A549 (cell line): ENCODE measurements around the gene MIEF1. TPM values are rescaled to one million over a fixed set of nuclear protein-coding genes. Genes with fewer than 3 reads are reported as not detected.

Source experiments
- ATAC-seq, 2 experiments: fragments of 200-7000 bp in 1 of 2; fragments of >200 bp in 1 of 2; cut with Nextera tagmentation in 1 of 2; cut with Tn5 transposase in 1 of 2; 3 replicates each; pipeline versions ENCODE4 v1.8.0 to v1.9.1; 2018 to 2020; ENCODE audit warnings: mild to moderate bottlenecking in 1 of 2, moderate library complexity in 1 of 2
- CTCF ChIA-PET: fragments of 300-600 bp; sonication (Branson Sonifier 250); formaldehyde crosslinking; extraction: SDS; loops from one replicate; lab custom pipeline; 2021; ENCODE audit warnings: antibody characterized with exemption, inconsistent platforms; lab: Yijun Ruan, JAX
- POLR2A ChIA-PET: fragments of 350-600 bp; formaldehyde crosslinking; extraction: SDS; loops from one replicate; lab custom pipeline; 2021; ENCODE audit warnings: antibody characterized with exemption, inconsistent platforms; lab: Yijun Ruan, JAX
- DNase-seq, 2 experiments: peaks; one replicate each; pipeline versions ENCODE4 v3.0.0 to v3.0.0-alpha.2; 2011 to 2016; ENCODE audit warnings: low read depth in 1 of 2, low spot score in 1 of 2
- FAIRE-seq: peaks from 2 replicates; lab custom pipeline; 2011; peaks lifted over from hg19 to GRCh38; lab: Jason Lieb, UNC
- H3K27ac ChIP-seq, 2 experiments: fragments of >200 bp; sonication (Bioruptor Twin); formaldehyde crosslinking; 3 replicates each; pipeline ENCODE4 v1.5.1; 2016 to 2017
- H3K4me1 ChIP-seq: fragments of >200 bp; sonication (Bioruptor Twin); formaldehyde crosslinking; 3 replicates; pipeline ENCODE4 v1.6.1; 2016
- H3K4me2 ChIP-seq: fragments of >200 bp; sonication (Bioruptor Twin); formaldehyde crosslinking; 3 replicates; pipeline ENCODE4 v1.6.1; 2016
- H3K4me3 ChIP-seq: fragments of >200 bp; sonication (Bioruptor Twin); formaldehyde crosslinking; 3 replicates; pipeline ENCODE4 v1.5.1; 2016
- H3K9me3 ChIP-seq: fragments of >200 bp; sonication (Bioruptor Twin); formaldehyde crosslinking; 3 replicates; pipeline ENCODE4 v1.6.1; 2016
- ATOH8 ChIP-seq: fragments of 250-450 bp; sonication (Bioruptor Pico); IDR thresholded peaks from 2 replicates; pipeline ENCODE4 v1.5.0; 2020; ENCODE audit warnings: low read depth, mild to moderate bottlenecking, moderate library complexity
- BCL3 ChIP-seq: fragments of >200 bp; sonication (Bioruptor Twin); formaldehyde crosslinking; IDR thresholded peaks from 3 replicates; pipeline ENCODE4 v1.6.1; 2016
- BHLHE40 ChIP-seq: IDR thresholded peaks from 2 replicates; pipeline ENCODE4 v1.6.1; 2012; ENCODE audit warnings: low read depth, low read length, inconsistent platforms
- CEBPB ChIP-seq, 2 experiments: fragments of >200 bp in 1 of 2; sonication (Bioruptor Twin) in 1 of 2; formaldehyde crosslinking in 1 of 2; IDR thresholded peaks; 2 replicates each; pipeline ENCODE4 v1.6.1; 2012 to 2016
- CHD2 ChIP-seq: fragments of 150-350 bp; IDR thresholded peaks from 2 replicates; pipeline ENCODE4 v1.6.1; 2014; ENCODE audit warnings: low read length; ENCODE audit not compliant: partially characterized antibody
- CHD4 ChIP-seq: fragments of 200-600 bp; sonication (generic); IDR thresholded peaks from 2 replicates; pipeline ENCODE4 v1.6.1; 2016; ENCODE audit warnings: antibody characterized with exemption, mild to moderate bottlenecking, borderline replicate concordance
- EHMT2 ChIP-seq: fragments of 200-600 bp; sonication (generic); IDR thresholded peaks from 2 replicates; pipeline ENCODE4 v1.6.1; 2016; ENCODE audit warnings: antibody characterized with exemption, low read depth, mild to moderate bottlenecking, moderate library complexity
- ELK1 ChIP-seq: fragments of 150-350 bp; IDR thresholded peaks from 2 replicates; pipeline ENCODE4 v1.6.1; 2014; ENCODE audit warnings: low read depth, mild to moderate bottlenecking, low read length
- EP300 ChIP-seq, 2 experiments: fragments of >200 bp; sonication (Bioruptor Twin); formaldehyde crosslinking; IDR thresholded peaks; 2 replicates in 1 of 2; 3 replicates in 1 of 2; pipeline ENCODE4 v1.6.1; 2016 to 2017
- ESRRA ChIP-seq: fragments of 150-350 bp; IDR thresholded peaks from 2 replicates; pipeline ENCODE4 v1.6.1; 2014; ENCODE audit warnings: mild to moderate bottlenecking, low read length, borderline replicate concordance
- FOSB ChIP-seq: fragments of 250-450 bp; sonication (Bioruptor Pico); IDR thresholded peaks from 2 replicates; pipeline ENCODE4 v1.5.0; 2020; ENCODE audit warnings: mild to moderate bottlenecking, moderate library complexity
- FOSL2 ChIP-seq, 2 experiments: fragments of 450-650 bp in 1 of 2; fragments of >200 bp in 1 of 2; sonication (Bioruptor Twin) in 1 of 2; formaldehyde crosslinking; IDR thresholded peaks; 2 replicates each; pipeline versions ENCODE4 v1.5.0 to v1.6.1; 2016 to 2020; ENCODE audit warnings: mild to moderate bottlenecking in 1 of 2, moderate library complexity in 1 of 2
- FOXS1 ChIP-seq: fragments of 250-450 bp; sonication (Bioruptor Pico); IDR thresholded peaks from 2 replicates; pipeline ENCODE4 v1.5.0; 2020; ENCODE audit warnings: mild to moderate bottlenecking, moderate library complexity
- GATA3 ChIP-seq: IDR thresholded peaks from 2 replicates; pipeline ENCODE4 v1.6.1; 2012; ENCODE audit warnings: borderline replicate concordance
- HDAC2 ChIP-seq: fragments of 200-600 bp; sonication (generic); IDR thresholded peaks from 2 replicates; pipeline ENCODE4 v1.6.1; 2016
- HEYL ChIP-seq: fragments of 250-450 bp; sonication (Bioruptor Pico); IDR thresholded peaks from 2 replicates; pipeline ENCODE4 v1.8.0; 2021; ENCODE audit warnings: mild to moderate bottlenecking, moderate library complexity
- HOXA7 ChIP-seq: fragments of 250-450 bp; sonication (Bioruptor Pico); IDR thresholded peaks from 2 replicates; pipeline ENCODE4 v1.5.0; 2020; ENCODE audit warnings: mild to moderate bottlenecking, moderate library complexity
- HOXB5 ChIP-seq: fragments of 250-450 bp; sonication (Bioruptor Pico); IDR thresholded peaks from 2 replicates; pipeline ENCODE4 v1.5.0; 2020; ENCODE audit warnings: mild to moderate bottlenecking, moderate library complexity
- JUNB ChIP-seq: fragments of >200 bp; sonication (Bioruptor Twin); formaldehyde crosslinking; IDR thresholded peaks from 2 replicates; pipeline ENCODE4 v1.6.1; 2016
- KDM1A ChIP-seq: fragments of 200-600 bp; sonication (generic); IDR thresholded peaks from 2 replicates; pipeline ENCODE4 v1.6.1; 2016; ENCODE audit warnings: low read depth, mild to moderate bottlenecking
- MYC ChIP-seq: IDR thresholded peaks from 2 replicates; pipeline ENCODE4 v1.6.1; 2012; ENCODE audit warnings: mild to moderate bottlenecking, inconsistent platforms, low read length, improper control_type of control experiment, borderline replicate concordance
- NFE2L2 ChIP-seq: fragments of 150-350 bp; conservative IDR thresholded peaks from 2 replicates; pipeline ENCODE4 v1.6.1; 2014; ENCODE audit warnings: low read length
- NPAS2 ChIP-seq: fragments of 250-450 bp; sonication (Bioruptor Pico); IDR thresholded peaks from 2 replicates; pipeline ENCODE4 v1.8.0; 2022; ENCODE audit warnings: mild to moderate bottlenecking, moderate library complexity, borderline replicate concordance
- POLR2A ChIP-seq: IDR thresholded peaks from 2 replicates; pipeline ENCODE4 v1.6.1; 2012; ENCODE audit warnings: mild to moderate bottlenecking, low read length
- RCOR1 ChIP-seq: fragments of 150-350 bp; IDR thresholded peaks from 2 replicates; pipeline ENCODE4 v1.6.1; 2014; ENCODE audit warnings: antibody characterized with exemption, low read length, low read depth
- RNF2 ChIP-seq: fragments of 200-600 bp; sonication (generic); IDR thresholded peaks from 2 replicates; pipeline ENCODE4 v1.6.1; 2016; ENCODE audit warnings: low read depth, mild to moderate bottlenecking, antibody characterized with exemption, moderate library complexity, borderline replicate concordance
- SREBF2 ChIP-seq: fragments of 450-650 bp; IDR thresholded peaks from 2 replicates; pipeline ENCODE4 v1.6.1; 2014; ENCODE audit warnings: mild to moderate bottlenecking, moderate library complexity
- TFCP2L1 ChIP-seq: fragments of 250-450 bp; sonication (Bioruptor Pico); IDR thresholded peaks from 2 replicates; pipeline ENCODE4 v1.5.0; 2021; ENCODE audit warnings: mild to moderate bottlenecking
- TP53 ChIP-seq: fragments of 250-450 bp; sonication (Bioruptor Pico); IDR thresholded peaks from 2 replicates; pipeline ENCODE4 v1.5.0; 2021; ENCODE audit warnings: mild to moderate bottlenecking, moderate library complexity
- USF2 ChIP-seq: fragments of 450-650 bp; IDR thresholded peaks from 2 replicates; pipeline ENCODE4 v1.6.1; 2014; ENCODE audit warnings: antibody characterized with exemption
- WGBS: methylation state at CpG from one replicate; pipeline ENCODE4 v1.1.6; 2017; ENCODE audit errors: missing lambda C conversion rate; 5-methylcytosine and 5-hydroxymethylcytosine counted together
- polyA plus RNA-seq, 4 experiments: library from polyadenylated mRNA; depleted of rRNA in 3 of 4; stranded (reverse); fragments of >200 nt; fragmentation: RNase III in 1 of 4; extraction: RNeasy Plus Mini Kit Qiagen cat#74134 plus additional on column Dnase treatment in 1 of 4; gene quantifications; 2 replicates in 3 of 4; 3 replicates in 1 of 4; pipeline ENCODE4 v1.2.3, GENCODE V29; 2011 to 2017
- TF ChIP-seq, protein P1 (sequence below): fragments of >200 bp; sonication (Bioruptor Twin); formaldehyde crosslinking; IDR thresholded peaks from 3 replicates; pipeline ENCODE4 v1.5.1; 2016
- TF ChIP-seq, protein P2 (sequence below): IDR thresholded peaks from 2 replicates; pipeline ENCODE4 v1.6.1; 2012

Gene MIEF1
- polyA plus RNA-seq, 2 of the 4 experiments (the other 2 are of a cell fraction), result 18.8 to 20.5 TPM

DNA sequence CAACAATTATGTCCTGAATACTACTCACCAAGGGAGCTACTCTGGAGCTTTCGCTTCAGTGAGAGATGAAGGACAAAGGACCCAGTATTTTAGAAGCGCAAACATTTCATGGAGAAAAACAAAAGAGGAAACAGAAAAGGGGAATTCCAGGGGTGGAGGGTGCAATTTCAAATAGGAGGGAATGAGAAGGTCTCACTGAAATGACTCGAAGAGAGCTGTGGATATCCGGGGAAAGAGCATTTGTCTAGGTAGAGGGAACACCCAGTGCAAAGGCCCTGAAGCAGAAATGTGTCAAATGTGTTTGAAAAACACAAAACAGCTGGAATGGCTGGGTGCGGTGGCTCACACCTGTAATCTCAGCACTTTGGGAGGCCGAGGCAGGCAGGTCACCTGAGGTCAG, 28.0 kb downstream of the MIEF1 start:
- CTCF ChIA-PET, result interaction anchor here (1.0 to 37.2 kb wide), 12 partner anchors 10 to 660 kb away, joined by 3 to 899 read pairs (median 3); partner anchors contain the start of genes ATF4 and RPL3
- ATAC-seq, result no peak
- no peak for DNase-seq
- H3K4me3 ChIP-seq, result no peak overlapping the region
- POLR2A ChIA-PET, result interaction anchor here (3.6 kb wide), 1 partner anchor 10 kb away, joined by 34 read pairs; the partner anchor contains the start of gene ATF4
- 87% methylated on average over 6 of the region's 6 CpGs for WGBS
- TF ChIP-seq TFCP2L1 (CRISPR knock-in tag) (no peak), FOSL2 (IDR thresholded peaks at IDR 0.05) (no peak), FOSL2 (CRISPR knock-in tag; IDR thresholded peaks at IDR 0.05) (no peak), CHD2 (no peak), CEBPB (IDR thresholded peaks at IDR 0.05) (no peak), ELK1 (no peak), FOXS1 (CRISPR knock-in tag) (no peak), HEYL (CRISPR knock-in tag) (no peak), BHLHE40 (no peak), NFE2L2 (no peak), HOXA7 (CRISPR knock-in tag) (no peak), TP53 (CRISPR knock-in tag) (no peak), RNF2 (no peak), SREBF2 (no peak), HDAC2 (no peak), JUNB (no peak), ESRRA (no peak)
- TF ChIP-seq, protein P1, sequence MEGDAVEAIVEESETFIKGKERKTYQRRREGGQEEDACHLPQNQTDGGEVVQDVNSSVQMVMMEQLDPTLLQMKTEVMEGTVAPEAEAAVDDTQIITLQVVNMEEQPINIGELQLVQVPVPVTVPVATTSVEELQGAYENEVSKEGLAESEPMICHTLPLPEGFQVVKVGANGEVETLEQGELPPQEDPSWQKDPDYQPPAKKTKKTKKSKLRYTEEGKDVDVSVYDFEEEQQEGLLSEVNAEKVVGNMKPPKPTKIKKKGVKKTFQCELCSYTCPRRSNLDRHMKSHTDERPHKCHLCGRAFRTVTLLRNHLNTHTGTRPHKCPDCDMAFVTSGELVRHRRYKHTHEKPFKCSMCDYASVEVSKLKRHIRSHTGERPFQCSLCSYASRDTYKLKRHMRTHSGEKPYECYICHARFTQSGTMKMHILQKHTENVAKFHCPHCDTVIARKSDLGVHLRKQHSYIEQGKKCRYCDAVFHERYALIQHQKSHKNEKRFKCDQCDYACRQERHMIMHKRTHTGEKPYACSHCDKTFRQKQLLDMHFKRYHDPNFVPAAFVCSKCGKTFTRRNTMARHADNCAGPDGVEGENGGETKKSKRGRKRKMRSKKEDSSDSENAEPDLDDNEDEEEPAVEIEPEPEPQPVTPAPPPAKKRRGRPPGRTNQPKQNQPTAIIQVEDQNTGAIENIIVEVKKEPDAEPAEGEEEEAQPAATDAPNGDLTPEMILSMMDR, result no peak
- TF ChIP-seq, protein P2, sequence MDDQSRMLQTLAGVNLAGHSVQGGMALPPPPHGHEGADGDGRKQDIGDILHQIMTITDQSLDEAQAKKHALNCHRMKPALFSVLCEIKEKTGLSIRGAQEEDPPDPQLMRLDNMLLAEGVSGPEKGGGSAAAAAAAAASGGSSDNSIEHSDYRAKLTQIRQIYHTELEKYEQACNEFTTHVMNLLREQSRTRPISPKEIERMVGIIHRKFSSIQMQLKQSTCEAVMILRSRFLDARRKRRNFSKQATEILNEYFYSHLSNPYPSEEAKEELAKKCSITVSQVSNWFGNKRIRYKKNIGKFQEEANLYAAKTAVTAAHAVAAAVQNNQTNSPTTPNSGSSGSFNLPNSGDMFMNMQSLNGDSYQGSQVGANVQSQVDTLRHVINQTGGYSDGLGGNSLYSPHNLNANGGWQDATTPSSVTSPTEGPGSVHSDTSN, result no peak
- H3K4me1 ChIP-seq, result peaks cover 32% of the 10 kb centered on the region
- no peak overlapping the region for H3K27ac ChIP-seq
- H3K9me3 ChIP-seq, result no peaks in the 10 kb centered on the region
- no peak for FAIRE-seq
- no peak overlapping the region for H3K4me2 ChIP-seq

GRCh38 chr22:39530692-39531331, 28.7 kb downstream of the MIEF1 start:
- Histone ChIP-seq H3K9me3 (no peaks in the 10 kb centered on the region), H3K4me3 (no peak overlapping the region), H3K4me1 (peaks cover 33% of the 10 kb centered on the region), H3K27ac (no peak overlapping the region; a peak in 1 of 6 replicates), H3K4me2 (peak overlapping the region; percentile 90)
- ChIA-PET POLR2A (interaction anchor here (1.4 to 3.6 kb wide), 3 partner anchors 8 to 513 kb away, joined by 4 to 34 read pairs (median 9); partner anchors contain the start of gene ATF4), CTCF (interaction anchor here (1.0 to 37.2 kb wide), 12 partner anchors 10 to 661 kb away, joined by 3 to 899 read pairs (median 4); partner anchors contain the start of gene ATF4)
- 49% methylated on average over 9 of the region's 9 CpGs for WGBS
- FAIRE-seq (no peak), ATAC-seq (no peak), DNase-seq (no peak)
- TF ChIP-seq MYC, result no peak
- no peak for TF ChIP-seq CHD4
- TF ChIP-seq ATOH8, result no peak
- TF ChIP-seq POLR2A, result no peak
- TF ChIP-seq RNF2, result no peak
- TF ChIP-seq EP300 (IDR thresholded peaks at IDR 0.05), result no peak
- no peak for TF ChIP-seq FOSB (CRISPR knock-in tag)
- TF ChIP-seq GATA3, result no peak
- no peak for TF ChIP-seq USF2
- no peak for TF ChIP-seq EHMT2
- TF ChIP-seq HOXB5 (CRISPR knock-in tag), result no peak
- no peak for TF ChIP-seq FOXS1 (CRISPR knock-in tag)
- TF ChIP-seq BCL3, result no peak
- no peak for TF ChIP-seq NPAS2
- no peak for TF ChIP-seq KDM1A
- no peak for TF ChIP-seq RCOR1
- no peak for TF ChIP-seq FOSL2 (IDR thresholded peaks at IDR 0.05)
- TF ChIP-seq FOSL2 (CRISPR knock-in tag; IDR thresholded peaks at IDR 0.05), result no peak
